ENCODE results near the gene RPS6KA4.

RPS6KA4 gene

GRCh38 chr11:64348383-64349024 lies 10.5 kb upstream of the RPS6KA4 start:
- no peak for DNase-seq (ENCODE audit: low spot score)

GRCh38 chr11:64349025-64349387 lies 10.0 kb upstream of the RPS6KA4 start:
- no peak for DNase-seq (ENCODE audit: low spot score)

GRCh38 chr11:64349404-64349803 lies 9.6 kb upstream of the RPS6KA4 start:
- DNase-seq (ENCODE audit: low spot score) = no peak

GRCh38 chr11:64351136-64351631 lies 7.8 kb upstream of the RPS6KA4 start:
- no peak for DNase-seq (ENCODE audit: low spot score)

- no peak for DNase-seq (ENCODE audit: low spot score)
Observed at GRCh38 chr11:64352099-64352994, 6.6 kb upstream of the RPS6KA4 start.

GRCh38 chr11:64352995-64353714 lies 5.8 kb upstream of the RPS6KA4 start:
- no peak for DNase-seq (ENCODE audit: low spot score)

- DNase-seq (ENCODE audit: low spot score) = no peak
Observed at GRCh38 chr11:64353715-64354506, 5.1 kb upstream of the RPS6KA4 start.

GRCh38 chr11:64355078-64355940 lies 3.7 kb upstream of the RPS6KA4 start:
- DNase-seq (ENCODE audit: low spot score) = peak; percentile 62

GRCh38 chr11:64356498-64357411 lies 2.2 kb upstream of the RPS6KA4 start:
- no peak for DNase-seq (ENCODE audit: low spot score)

GRCh38 chr11:64357446-64357845 lies 1.5 kb upstream of the RPS6KA4 start:
- no peak for DNase-seq (ENCODE audit: low spot score)

GRCh38 chr11:64357904-64358535 lies 942 bp upstream of the RPS6KA4 start:
- no peak for DNase-seq (ENCODE audit: low spot score)

- no peak for DNase-seq (ENCODE audit: low spot score)
Observed at GRCh38 chr11:64358536-64358906, 441 bp upstream of the RPS6KA4 start.

- peak; percentile 78 for DNase-seq (ENCODE audit: low spot score)
Observed at GRCh38 chr11:64359712-64360445, 917 bp downstream of the RPS6KA4 start.

GRCh38 chr11:64360448-64360921 lies 1.5 kb downstream of the RPS6KA4 start:
- no peak for DNase-seq (ENCODE audit: low spot score)

GRCh38 chr11:64361659-64362058 lies 2.7 kb downstream of the RPS6KA4 start:
- no peak for DNase-seq (ENCODE audit: low spot score)

GRCh38 chr11:64362339-64362738 lies 3.4 kb downstream of the RPS6KA4 start:
- no peak for DNase-seq (ENCODE audit: low spot score)

GRCh38 chr11:64364435-64364834 lies 5.5 kb downstream of the RPS6KA4 start:
- no peak for DNase-seq (ENCODE audit: low spot score)

GRCh38 chr11:64364911-64365310 lies 5.9 kb downstream of the RPS6KA4 start:
- DNase-seq (ENCODE audit: low spot score) = no peak
